SK-N-SH treated with all-trans-retinoic acid at 6 μM for 48 hours (cell line): Measurements from ENCODE around the gene KNSTRN.

Experiments used
- BACH2 ChIP-seq: fragments of 250-450 bp; sonication (Bioruptor Pico); IDR thresholded peaks from 2 replicates; pipeline ENCODE4 v1.9.0; 2021; ENCODE audit warnings: mild to moderate bottlenecking, borderline replicate concordance
- PATZ1 ChIP-seq: fragments of 250-450 bp; sonication (Bioruptor Pico); IDR thresholded peaks from 2 replicates; pipeline ENCODE4 v1.8.0; 2020; ENCODE audit warnings: mild to moderate bottlenecking, moderate library complexity, borderline replicate concordance
- POU6F1 ChIP-seq: fragments of 250-450 bp; sonication (Bioruptor Pico); IDR thresholded peaks from 2 replicates; pipeline ENCODE4 v1.8.0; 2021; ENCODE audit warnings: low read depth, mild to moderate bottlenecking, moderate library complexity, borderline replicate concordance
- TSHZ2 ChIP-seq: fragments of 250-450 bp; sonication (Bioruptor Pico); IDR thresholded peaks from 2 replicates; pipeline ENCODE4 v1.5.0; 2020; ENCODE audit warnings: mild to moderate bottlenecking, moderate library complexity
- ZFP30 ChIP-seq: fragments of 450-650 bp; formaldehyde crosslinking; IDR thresholded peaks from 2 replicates; pipeline ENCODE4 v1.5.0; 2022; ENCODE audit warnings: mild to moderate bottlenecking, moderate library complexity
- ZNF8 ChIP-seq: fragments of 450-650 bp; formaldehyde crosslinking; IDR thresholded peaks from 2 replicates; pipeline ENCODE4 v1.5.0; 2020; ENCODE audit warnings: mild to moderate bottlenecking, moderate library complexity

GRCh38 chr15:40337597-40337996 is 44.9 kb upstream of the KNSTRN start:
- TF ChIP-seq ZNF8 (CRISPR knock-in tag) (no peak), ZFP30 (CRISPR knock-in tag) (no peak), BACH2 (CRISPR knock-in tag) (no peak), PATZ1 (no peak), TSHZ2 (CRISPR knock-in tag) (no peak), POU6F1 (no peak)
